ELF-1 (cell line): ENCODE data around the gene DNAH10.
A peak's percentile ranks its signal among the peaks of the same experiment; 100 is the strongest.

Source experiments
- DNase-seq: peaks from one replicate; pipeline ENCODE4 v3.0.0-alpha.2; 2016; ENCODE audit warnings: low read depth, low spot score

Gene DNAH10

DNA sequence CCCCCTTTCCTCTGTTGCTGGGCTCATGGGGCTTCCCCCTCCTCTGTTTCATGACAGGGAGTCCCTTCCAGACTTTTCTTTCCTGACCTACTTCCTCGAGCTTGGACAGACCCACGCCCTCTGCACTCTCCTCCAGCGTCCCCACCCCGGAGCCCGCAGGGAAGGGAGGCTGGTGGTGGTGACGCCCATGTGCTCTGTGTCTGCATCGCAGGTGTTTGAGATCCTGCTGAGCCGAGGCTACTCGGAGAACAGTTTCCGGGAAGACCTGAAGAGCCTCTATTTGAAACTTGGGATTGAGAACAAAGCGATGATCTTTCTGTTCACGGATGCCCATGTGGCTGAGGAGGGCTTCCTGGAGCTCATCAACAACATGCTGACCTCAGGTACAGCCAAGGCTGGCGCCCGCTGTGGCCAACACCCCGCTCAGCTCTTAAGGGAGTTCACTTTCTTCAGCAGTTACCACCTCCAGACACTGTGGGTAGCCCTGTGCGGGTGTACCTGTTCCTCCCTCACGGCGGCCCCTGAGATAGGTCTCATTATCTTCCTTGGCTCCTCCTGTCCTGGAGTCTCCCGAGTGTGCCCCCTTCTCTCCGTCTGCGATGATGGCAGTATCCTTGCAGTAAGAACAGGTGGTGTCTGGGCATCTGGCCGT is 125.0 kb downstream of the DNAH10 start:
- DNase-seq = no peak

DNA sequence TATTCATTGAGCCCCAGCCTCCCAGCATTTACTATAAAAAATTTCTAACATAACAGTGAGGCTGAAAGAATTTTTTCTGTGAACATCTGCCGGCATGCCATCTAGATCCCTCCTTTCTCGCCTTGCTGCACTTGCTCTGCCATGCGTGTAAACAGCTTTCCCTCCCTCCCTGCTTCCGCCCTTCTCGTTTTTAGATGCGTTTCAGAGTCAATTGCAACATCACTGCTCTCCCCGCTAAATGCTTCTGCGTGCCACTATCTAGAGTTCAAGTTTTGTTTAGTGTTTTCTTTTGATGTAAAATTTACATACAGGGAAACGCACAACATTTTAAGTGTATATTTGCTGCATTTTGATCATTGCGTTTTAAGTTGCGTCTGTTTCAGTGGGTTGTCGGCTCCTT is 126.9 kb downstream of the DNAH10 start:
- DNase-seq = no peak

DNA sequence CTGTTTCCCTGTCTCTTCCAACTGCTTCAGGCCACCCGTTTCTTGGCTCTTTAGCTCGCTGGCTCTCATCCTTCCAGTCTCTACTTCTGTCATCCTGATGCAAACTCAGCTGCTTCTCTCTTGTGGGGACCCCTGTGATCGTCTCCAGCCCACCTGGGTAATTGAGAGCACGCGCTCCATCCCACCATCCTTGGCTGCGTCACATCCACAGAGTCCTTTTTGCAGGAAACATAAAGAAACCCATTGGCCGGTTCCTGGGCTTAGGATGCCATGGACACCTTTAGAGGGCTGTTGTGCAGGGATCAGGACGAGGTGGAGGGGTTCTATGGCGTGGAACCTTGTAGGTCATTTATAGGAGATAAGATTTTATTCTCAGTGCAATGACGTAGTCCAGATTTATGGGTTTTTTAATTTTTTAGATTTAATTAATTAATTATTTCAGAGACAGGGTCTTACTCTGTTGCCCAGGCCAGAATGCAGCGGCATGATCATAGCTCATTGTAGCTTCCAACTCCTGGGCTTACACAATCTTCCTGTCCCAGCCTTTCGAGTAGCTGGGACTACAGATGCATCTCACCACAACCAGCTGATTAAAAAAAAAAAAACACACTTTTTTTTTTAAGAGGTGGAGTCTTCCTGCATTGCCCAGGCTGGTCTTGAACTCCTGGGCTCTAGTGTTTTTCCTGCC is 127.9 kb downstream of the DNAH10 start:
- no peak for DNase-seq

DNA sequence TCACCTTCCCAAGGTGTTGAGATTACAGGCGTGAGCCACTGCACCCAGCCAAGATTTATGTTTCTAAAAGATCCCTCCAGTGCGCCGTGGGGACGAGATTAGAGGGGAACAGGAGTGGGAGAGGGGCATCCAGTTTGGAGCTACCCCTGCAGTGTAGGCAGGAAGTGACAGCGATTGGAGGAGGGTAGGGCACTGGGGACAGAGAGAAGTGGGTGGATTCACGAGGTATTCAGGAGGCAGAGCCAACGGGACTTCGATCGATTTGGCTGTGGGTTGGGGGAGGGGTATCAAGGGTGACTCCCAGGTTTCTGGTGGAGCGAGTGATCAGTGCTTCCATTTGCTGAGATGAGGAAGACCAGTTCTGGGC is 128.4 kb downstream of the DNAH10 start:
- no peak for DNase-seq

DNA sequence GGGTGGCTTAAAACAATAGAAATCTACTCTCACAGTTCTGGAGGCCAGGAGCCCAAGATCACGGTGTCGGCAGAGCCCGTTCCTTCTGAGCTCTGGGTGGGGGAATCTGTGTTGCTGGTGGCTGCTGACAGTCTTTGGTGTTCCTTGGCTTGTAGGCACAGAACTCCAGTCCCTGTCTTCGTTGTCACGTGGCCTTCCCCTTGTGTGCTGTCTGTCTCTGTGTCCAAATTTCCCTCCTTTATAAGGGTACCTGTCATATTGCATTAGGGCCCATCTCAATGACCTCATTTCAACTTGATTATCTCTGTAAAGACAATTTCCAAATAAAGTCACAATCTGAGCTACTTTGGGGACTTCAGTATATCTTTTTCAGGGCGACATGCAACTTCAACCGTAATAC is 128.9 kb downstream of the DNAH10 start:
- no peak for DNase-seq

DNA sequence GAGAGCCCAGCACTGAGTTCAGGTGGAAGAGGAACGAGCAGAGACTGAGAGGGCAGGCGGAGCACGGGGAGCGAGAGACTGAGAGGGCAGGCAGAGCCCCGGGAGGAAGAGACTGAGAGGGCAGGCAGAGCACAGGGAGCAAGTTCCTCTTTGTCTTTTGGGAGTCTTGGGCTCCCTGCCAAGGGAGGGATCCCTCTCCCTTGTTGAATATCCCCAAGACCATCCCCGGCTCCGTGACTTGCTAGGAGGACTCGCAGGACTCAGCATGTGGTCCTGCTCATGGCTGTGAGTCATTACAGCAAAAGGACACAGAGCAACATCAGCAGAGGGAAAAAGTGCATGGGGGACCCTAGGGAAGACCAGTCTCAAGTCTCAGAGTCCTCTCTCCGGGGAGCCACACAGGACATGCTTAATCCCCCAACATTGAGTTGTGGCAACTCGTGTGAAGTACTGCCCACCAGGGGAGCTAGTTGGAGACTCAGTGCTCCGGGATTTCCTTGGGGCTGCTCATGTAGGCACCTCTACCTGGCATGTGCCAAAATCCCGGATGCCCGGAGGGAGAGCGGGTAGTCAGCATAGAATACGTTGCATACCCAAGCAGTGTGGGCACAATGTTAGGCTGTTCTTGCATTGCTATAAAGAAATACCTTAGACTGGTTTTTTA is 129.5 kb downstream of the DNAH10 start:
- no peak for DNase-seq

DNA sequence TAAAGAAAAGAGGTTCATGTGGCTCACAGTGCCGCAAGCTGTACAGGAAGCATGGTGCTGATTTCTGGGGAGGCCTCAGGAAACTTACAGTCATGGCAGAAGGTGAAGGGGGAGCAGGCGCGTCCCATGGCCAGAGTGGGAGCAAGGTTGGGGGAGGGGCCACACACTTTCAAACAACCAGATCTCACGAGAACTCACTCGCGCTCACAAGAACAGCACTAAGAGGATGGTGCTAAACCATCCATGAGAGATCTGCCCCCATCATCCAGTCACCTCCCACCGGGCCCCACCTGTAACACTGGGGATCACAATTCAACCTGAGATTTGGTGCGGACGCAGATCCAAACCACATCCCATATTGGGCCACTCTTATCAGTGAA is 130.1 kb downstream of the DNAH10 start:
- DNase-seq = no peak

DNA sequence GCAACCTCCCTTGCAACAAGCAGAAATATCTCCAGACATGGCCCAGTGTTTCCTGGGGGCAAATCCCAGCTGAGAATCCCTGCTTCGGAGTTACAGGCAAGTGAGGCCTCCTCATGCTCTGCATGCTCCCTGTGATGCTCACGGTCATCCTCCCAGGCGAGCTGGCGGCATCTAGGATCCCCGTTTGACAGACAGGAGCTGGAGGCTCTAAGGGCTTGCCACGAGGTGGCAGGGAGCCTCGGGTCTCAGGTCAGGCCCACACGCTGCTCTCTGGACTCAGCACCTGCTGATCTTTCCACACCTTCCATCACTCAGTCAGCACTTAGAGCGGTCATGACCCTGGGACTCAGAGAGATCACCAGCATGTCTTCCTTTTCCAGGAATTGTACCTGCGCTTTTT is 130.8 kb downstream of the DNAH10 start:
- DNase-seq = no peak

DNA sequence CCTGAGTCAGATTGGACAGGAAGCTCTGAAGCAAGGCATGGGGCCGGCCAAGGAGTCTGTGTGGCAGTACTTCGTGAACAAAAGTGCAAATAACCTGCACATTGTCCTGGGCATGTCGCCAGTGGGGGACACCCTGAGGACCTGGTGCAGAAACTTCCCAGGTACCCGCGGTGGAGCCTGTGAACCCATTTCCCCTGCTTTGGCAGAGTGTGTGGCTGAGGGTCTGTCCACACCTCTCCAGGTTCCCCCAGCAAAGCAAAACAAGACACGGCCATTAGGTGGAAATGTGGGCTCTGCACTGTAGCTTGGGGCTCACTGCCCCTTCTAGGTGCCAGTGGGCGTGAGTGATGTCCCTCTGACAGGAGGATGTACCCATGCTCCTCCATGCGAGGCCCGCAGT is 131.2 kb downstream of the DNAH10 start:
- DNase-seq = no peak

DNA sequence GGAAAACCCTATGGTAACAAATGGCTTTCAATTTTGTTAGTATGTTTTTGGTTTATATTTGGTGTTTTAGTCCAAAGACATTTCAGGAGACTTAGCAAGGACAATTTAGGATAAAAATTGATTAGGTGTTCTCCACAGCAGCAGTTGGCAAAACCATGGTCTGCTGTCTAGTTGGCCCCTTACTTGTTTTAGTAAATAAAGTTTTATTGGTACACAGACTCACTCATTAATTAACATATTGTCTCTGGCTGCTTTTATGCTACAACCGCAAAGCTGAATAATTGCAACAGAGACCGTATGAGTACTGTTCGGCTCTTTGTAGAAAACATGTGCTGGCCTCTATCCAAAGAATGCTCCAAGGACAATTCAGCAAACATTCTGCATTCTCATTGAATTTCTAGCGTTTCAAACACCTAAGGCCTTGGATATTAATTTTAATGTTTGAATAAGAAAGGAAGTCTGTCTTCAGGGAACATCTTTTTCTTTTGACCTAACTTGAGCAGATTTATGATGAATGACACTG is 132.8 kb downstream of the DNAH10 start:
- DNase-seq = no peak

DNA sequence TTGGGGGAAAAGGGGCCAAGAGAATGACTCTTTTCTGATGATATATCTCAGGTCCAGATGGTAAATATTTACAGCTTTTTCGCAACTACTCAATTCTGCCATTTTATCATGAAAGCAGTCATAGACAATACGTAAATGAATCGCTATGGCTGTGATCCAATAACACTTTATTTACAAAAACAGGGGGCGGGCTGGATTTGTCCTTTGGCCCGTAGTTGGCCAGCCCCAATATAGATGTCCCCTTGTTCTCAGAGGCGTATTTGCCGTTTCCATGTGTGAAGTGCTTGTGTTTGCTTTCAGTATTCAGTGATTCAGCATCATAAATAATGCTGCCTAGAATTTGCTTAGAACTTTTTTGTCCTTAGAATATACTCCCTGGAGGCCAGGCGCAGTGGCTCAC is 133.3 kb downstream of the DNAH10 start:
- no peak for DNase-seq

DNA sequence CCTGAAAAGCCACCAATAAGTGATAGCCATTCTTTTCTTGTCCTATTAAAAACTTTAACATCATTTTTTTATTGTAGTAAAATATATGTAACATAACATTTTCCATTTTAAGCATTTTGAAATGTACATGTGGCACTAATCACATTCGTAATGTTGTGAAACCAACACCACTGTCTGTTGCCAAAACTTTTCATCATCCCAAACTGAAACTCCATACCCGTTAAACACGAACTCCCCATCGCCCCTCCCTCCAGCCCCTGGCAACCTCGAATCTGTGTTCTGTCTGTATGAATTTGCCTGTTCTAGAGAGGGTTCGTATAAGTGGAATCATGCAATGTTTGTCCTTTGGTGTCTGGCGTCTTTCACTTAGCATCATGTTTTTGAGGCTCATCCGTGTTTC is 134.7 kb downstream of the DNAH10 start:
- no peak for DNase-seq

DNA sequence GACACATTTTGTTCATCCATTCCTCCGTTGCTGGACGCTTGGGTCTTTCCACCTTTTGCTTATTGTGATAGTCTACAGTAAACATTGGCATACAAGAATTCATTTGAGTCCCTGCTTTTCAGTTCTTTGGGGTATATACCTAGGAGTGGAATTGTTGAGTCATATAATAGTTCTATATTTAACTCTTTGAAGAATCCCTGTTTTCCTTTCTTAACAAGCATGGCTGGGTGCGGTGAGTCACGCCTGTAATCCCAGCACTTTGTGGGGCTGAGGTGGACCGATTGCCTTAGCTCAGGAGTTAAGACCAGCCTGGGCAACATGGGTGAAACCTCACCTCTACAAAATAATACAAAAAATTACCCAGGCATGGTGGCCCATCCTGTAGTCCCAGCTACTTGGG is 135.1 kb downstream of the DNAH10 start:
- DNase-seq = no peak

DNA sequence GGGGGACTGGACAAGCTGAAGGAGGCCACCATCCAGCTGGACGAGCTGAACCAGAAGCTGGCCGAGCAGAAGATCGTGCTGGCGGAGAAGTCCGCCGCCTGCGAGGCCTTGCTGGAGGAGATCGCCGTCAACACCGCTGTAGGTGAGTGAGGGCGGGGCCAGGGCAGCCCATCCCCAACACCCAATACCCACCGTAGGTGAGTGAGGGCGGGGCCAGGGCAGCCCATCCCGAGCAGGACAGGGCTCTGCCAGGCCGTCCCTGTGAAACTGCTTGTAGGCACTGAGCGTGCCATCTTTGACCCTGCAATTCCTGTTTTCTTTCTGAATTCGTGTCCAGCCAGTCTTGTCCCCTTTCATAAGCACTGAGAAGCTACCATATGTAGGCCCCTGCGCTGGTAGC is 136.6 kb downstream of the DNAH10 start:
- DNase-seq = no peak

DNA sequence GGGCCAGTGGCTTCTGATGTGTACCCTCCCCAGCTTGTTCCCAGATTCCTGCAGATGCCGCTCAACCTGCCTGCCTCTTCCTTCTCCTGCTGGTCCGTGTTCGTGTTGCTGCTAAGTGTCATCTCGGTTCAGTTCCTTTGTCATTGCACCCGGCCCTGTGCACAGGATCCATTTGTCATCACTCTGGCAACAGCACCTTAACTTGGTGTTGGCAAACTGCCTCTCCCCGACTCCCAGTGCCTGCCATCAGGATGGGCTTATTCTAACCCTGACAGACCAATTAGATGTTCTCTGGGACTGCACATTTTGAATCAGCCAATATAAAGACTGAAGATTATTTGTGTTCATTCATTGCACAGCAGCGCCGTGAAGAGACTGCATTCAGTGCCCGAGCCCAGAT is 137.3 kb downstream of the DNAH10 start:
- DNase-seq = no peak

DNA sequence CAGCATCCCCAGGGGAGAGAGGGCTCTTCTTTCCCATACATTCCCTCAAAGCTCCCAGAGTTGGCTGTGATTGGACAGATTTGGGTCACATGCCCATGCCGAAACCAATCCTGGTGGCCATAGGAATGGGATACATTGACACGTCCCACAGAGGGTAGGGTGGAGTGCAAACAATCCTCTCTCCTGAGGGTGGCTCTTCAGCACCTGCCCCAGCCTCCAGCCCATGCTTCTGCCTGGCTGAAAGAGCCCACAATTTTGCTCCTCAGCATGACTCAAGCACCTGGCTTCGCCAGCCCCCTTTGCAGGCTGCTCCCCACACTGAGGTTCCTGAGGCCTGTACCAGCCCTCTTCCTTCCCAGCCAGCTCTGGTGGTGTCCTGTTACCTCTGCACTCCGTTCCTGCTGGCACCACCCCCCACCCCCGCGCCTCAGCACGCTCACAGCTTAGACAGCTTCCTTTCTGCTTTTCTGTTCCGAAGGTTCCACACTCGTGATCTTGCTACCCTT is 138.8 kb downstream of the DNAH10 start:
- peak; percentile 63 for DNase-seq

DNA sequence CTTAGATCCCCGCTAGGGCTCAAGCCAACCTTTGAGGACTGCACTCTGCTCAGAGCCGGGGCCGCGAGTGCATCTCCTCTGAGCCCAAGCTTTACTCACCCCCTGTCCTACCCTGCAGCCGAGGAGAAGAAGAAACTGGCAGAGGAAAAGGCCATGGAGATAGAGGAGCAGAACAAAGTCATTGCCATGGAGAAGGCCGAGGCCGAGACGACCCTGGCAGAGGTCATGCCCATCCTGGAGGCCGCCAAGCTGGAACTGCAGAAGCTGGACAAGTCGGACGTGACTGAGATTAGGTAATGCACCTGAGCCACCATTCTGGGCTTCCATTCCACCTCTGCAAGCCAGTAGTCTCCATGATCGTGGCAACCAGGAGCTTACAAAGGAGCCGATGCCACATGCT is 140.7 kb downstream of the DNAH10 start:
- no peak for DNase-seq

DNA sequence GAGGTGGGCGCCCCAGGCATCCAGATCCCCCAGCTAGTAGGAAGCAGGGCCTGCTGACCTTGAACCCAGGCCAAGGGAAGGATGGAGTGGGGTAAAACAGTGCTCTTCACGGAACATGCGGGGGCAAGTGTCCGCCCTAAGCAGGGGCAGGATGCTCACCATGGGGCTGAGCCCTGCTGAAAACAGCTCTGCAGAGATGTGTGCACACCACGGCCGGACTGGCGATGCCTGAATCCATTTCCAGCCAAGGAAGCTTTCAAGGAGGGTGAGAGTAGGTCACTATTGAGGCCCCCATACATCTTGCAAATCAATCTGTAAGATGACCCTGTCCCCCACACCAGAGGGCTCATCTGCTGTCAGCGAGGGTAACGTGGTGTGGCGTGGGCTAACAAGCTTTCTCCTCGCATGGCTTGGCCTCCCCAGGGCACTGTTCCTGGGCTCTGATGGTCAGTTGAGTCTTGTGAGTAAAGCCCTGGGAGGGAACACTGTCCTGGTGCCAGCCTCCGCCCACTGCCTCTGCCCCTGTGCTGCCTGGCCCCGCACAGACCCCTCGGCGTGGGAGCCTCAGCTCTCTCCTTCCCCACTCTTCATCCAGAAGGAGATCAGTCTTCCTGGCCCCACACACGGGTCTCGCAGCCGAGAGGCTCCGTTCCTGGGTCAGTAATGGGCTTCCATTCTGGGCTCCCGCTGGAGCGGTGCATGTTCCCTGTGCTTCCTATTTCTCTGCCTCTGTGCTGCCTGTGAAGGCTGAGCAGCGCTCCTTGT is 141.4 kb downstream of the DNAH10 start:
- no peak for DNase-seq

DNA sequence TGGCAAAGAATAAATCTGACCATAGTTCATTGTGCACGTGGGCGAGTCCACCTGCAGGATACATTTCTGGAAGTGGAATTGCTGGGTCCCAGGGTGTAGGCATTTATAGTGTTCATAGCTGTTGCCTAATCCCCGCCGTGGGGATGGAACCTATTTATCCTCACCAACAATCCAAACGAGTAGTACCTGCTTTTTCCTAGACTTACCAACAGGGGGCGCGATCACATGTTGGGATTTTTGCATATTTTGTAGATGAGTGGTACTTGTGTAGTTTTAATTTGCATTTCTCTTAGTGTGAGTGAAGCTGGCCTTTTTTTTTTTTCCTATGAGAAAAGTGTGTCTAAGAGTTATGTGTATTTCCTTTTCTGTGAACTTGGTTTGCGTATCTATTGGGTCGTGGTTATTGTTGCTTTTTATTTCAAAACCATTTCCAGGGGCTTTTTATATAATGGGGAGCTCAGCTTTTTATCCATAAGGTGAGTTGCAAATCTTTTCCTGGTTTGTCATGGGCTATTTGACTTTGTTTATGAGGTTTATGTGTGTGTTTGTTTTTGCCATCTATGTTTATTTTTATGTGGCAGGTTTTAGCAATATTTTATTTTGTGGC is 143.3 kb downstream of the DNAH10 start:
- peak; percentile 45 for DNase-seq

DNA sequence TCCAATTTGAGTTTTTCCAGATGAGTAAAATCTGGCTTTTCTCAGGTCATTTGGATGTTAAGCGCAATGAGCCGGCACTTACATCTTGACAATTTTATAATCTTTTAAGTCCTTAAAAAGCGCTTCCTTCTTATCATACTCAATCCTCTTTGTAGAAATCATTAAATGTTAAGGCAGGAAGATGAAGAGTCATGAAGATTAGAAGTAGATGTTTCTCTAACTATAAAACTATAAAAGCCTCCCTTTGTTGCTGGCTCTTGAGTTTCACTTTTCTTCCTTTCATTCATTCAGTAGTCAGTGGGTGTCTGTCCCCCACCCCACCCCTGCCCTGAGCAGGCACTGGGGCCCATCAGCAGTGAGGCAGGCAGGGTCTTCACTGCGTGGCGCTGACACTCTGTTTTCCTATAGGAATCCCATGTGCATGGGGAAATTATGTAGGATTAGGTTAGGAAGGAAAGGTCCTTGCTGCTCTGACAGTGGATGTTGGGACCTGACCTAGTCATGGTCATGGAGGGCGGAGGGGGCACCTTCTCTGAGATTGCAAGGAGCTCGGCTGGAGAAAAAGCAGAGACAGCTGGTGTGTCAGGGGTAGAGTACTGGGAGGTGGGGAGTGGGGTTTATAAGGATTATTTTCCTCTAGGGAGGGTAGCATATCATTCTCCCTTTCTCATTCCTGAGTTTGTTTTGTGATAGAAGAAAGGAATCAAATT is 144.8 kb downstream of the DNAH10 start:
- DNase-seq = no peak
